Measurements from ENCODE around the gene SUPT3H. TPM values are rescaled to one million over a fixed set of nuclear protein-coding genes. Genes with fewer than 3 reads are reported as not detected.

Gene SUPT3H
- total RNA-seq, 1 donor = 4.7 TPM

DNA sequence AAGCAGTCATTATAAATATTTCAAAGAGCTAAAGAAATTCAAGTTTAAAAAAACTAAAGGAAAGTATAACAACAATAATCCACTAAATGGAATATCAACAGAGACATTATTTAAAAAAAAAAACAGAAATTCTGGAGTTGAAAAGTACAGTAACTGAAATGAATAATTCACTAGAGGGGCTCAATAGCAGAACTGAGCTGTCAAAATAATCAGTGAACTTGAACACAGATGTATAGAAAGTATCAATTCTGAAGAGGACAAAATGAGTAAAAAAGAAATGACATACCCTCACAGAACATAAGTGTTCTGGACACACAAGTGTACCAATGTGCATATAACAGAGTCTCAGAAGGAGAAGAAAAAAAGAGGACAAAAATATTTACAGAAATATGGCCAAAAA lies 241.2 kb downstream of the SUPT3H start:
- H3K27ac ChIP-seq (ENCODE audit: low read depth, low read length) = no peak overlapping the region
- no peaks in the 10 kb centered on the region for H3K4me1 ChIP-seq (ENCODE audit: insufficient read depth, low read length)
- no peaks in the 10 kb centered on the region for H4K20me1 ChIP-seq (ENCODE audit: insufficient read depth, low read length)
- no peaks in the 10 kb centered on the region for H3K9me3 ChIP-seq (ENCODE audit: low read depth, low read length)
- DNase-seq (ENCODE audit: insufficient read length, low spot score, missing footprints) = no peak
- no peaks in the 10 kb centered on the region for H3K36me3 ChIP-seq (ENCODE audit: insufficient read depth, low read length)
- H3K4me3 ChIP-seq (ENCODE audit: insufficient read depth, low read length) = no peak overlapping the region
- no peaks in the 10 kb centered on the region for H3K79me2 ChIP-seq (ENCODE audit: insufficient read depth, low read length)
- no peak overlapping the region for H3K4me2 ChIP-seq (ENCODE audit: insufficient read depth, low read length)
- no peaks in the 10 kb centered on the region for H3K27me3 ChIP-seq (ENCODE audit: insufficient read depth, low read length)
- no peak overlapping the region for H2AFZ ChIP-seq (ENCODE audit: low read length)
- TF ChIP-seq, protein P1, sequence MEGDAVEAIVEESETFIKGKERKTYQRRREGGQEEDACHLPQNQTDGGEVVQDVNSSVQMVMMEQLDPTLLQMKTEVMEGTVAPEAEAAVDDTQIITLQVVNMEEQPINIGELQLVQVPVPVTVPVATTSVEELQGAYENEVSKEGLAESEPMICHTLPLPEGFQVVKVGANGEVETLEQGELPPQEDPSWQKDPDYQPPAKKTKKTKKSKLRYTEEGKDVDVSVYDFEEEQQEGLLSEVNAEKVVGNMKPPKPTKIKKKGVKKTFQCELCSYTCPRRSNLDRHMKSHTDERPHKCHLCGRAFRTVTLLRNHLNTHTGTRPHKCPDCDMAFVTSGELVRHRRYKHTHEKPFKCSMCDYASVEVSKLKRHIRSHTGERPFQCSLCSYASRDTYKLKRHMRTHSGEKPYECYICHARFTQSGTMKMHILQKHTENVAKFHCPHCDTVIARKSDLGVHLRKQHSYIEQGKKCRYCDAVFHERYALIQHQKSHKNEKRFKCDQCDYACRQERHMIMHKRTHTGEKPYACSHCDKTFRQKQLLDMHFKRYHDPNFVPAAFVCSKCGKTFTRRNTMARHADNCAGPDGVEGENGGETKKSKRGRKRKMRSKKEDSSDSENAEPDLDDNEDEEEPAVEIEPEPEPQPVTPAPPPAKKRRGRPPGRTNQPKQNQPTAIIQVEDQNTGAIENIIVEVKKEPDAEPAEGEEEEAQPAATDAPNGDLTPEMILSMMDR (IDR thresholded peaks at IDR 0.05; ENCODE audit: extremely low read depth, low read depth, low read length) = no peak

DNA sequence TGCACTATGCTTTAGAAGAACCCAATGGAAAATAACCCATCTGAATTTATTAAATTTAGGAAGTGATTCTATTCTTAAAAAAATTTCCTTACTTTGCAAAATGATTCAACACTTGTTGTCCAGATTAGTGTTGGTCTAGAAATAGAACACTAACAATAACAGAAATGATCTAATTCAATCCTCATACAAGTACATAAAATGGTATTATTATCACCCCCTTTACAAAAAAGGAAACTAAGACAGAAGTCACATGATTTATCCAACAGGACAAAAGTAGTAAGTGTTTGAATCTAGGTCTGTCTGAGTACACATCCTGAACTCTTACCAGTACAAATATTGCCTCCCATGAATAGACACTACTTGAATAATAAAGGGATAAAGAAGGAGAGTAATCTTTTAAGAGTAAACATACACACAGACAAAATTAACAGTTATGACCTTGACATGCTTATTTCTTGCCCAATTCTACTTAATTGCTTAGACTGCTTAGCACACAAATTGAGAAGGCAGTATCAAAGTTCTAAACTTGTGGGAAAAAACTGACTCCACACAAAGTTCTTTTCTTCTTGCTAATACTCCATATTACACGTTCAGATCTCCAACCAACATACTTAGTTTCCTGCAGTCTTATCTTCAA lies 245.0 kb downstream of the SUPT3H start:
- no peaks in the 10 kb centered on the region for H3K4me1 ChIP-seq (ENCODE audit: insufficient read depth, low read length)
- no peak for DNase-seq (ENCODE audit: insufficient read length, low spot score, missing footprints)
- TF ChIP-seq, protein P1 (IDR thresholded peaks at IDR 0.05; ENCODE audit: extremely low read depth, low read depth, low read length) = no peak
- no peak overlapping the region for H2AFZ ChIP-seq (ENCODE audit: low read length)
- no peak overlapping the region for H3K4me3 ChIP-seq (ENCODE audit: insufficient read depth, low read length)
- no peaks in the 10 kb centered on the region for H3K79me2 ChIP-seq (ENCODE audit: insufficient read depth, low read length)
- H3K27ac ChIP-seq (ENCODE audit: low read depth, low read length) = no peak overlapping the region
- H3K27me3 ChIP-seq (ENCODE audit: insufficient read depth, low read length) = no peaks in the 10 kb centered on the region
- no peaks in the 10 kb centered on the region for H4K20me1 ChIP-seq (ENCODE audit: insufficient read depth, low read length)
- no peaks in the 10 kb centered on the region for H3K36me3 ChIP-seq (ENCODE audit: insufficient read depth, low read length)
- H3K9me3 ChIP-seq (ENCODE audit: low read depth, low read length) = no peaks in the 10 kb centered on the region
- no peak overlapping the region for H3K4me2 ChIP-seq (ENCODE audit: insufficient read depth, low read length)

GRCh38 chr6:45132059-45132458 lies 245.7 kb downstream of the SUPT3H start:
- no peaks in the 10 kb centered on the region for H4K20me1 ChIP-seq (ENCODE audit: insufficient read depth, low read length)
- H2AFZ ChIP-seq (ENCODE audit: low read length) = no peak overlapping the region
- no peak overlapping the region for H3K4me3 ChIP-seq (ENCODE audit: insufficient read depth, low read length)
- H3K4me2 ChIP-seq (ENCODE audit: insufficient read depth, low read length) = no peak overlapping the region
- no peaks in the 10 kb centered on the region for H3K9me3 ChIP-seq (ENCODE audit: low read depth, low read length)
- no peaks in the 10 kb centered on the region for H3K79me2 ChIP-seq (ENCODE audit: insufficient read depth, low read length)
- TF ChIP-seq, protein P1 (IDR thresholded peaks at IDR 0.05; ENCODE audit: extremely low read depth, low read depth, low read length) = no peak
- no peaks in the 10 kb centered on the region for H3K4me1 ChIP-seq (ENCODE audit: insufficient read depth, low read length)
- no peaks in the 10 kb centered on the region for H3K27me3 ChIP-seq (ENCODE audit: insufficient read depth, low read length)
- H3K36me3 ChIP-seq (ENCODE audit: insufficient read depth, low read length) = no peaks in the 10 kb centered on the region
- DNase-seq (ENCODE audit: insufficient read length, low spot score, missing footprints) = no peak
- H3K27ac ChIP-seq (ENCODE audit: low read depth, low read length) = no peak overlapping the region

DNA sequence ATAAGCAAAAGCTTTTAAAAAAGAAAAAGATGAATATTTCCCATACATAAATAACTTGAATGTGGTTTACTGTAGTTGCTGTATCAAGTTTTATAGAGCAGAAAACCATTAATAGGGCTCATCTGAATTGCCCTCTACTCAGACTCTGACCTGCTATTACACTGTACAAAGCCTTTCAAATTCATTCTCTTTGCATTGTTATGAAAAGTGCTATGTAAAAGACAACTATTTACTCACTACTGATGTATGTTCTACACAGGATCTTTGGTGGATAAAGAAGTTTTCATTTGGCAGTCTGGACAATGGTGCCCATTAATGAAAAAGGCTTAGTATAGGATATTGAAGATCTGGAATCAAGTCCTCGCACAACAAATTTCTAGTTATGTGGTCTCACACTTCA lies 248.7 kb downstream of the SUPT3H start:
- Histone ChIP-seq H3K79me2 (ENCODE audit: insufficient read depth, low read length) (no peaks in the 10 kb centered on the region), H3K4me2 (ENCODE audit: insufficient read depth, low read length) (no peak overlapping the region), H3K4me3 (ENCODE audit: insufficient read depth, low read length) (no peak overlapping the region), H3K36me3 (ENCODE audit: insufficient read depth, low read length) (no peaks in the 10 kb centered on the region), H3K9me3 (ENCODE audit: low read depth, low read length) (no peaks in the 10 kb centered on the region), H4K20me1 (ENCODE audit: insufficient read depth, low read length) (no peaks in the 10 kb centered on the region), H3K27ac (ENCODE audit: low read depth, low read length) (no peak overlapping the region), H2AFZ (ENCODE audit: low read length) (no peak overlapping the region), H3K4me1 (ENCODE audit: insufficient read depth, low read length) (no peaks in the 10 kb centered on the region), H3K27me3 (ENCODE audit: insufficient read depth, low read length) (no peaks in the 10 kb centered on the region)
- TF ChIP-seq, protein P1 (IDR thresholded peaks at IDR 0.05; ENCODE audit: extremely low read depth, low read depth, low read length) = no peak
- no peak for DNase-seq (ENCODE audit: insufficient read length, low spot score, missing footprints)

Measured in osteoblast (primary cell).